HG02763 (cell line): ENCODE data around the gene EAPP.
A peak's percentile ranks its signal among the peaks of the same experiment; 100 is the strongest.
"Not testable (repeated sequence)": the region's sequence is repeated elsewhere in the genome, so short reads cannot be mapped to it uniquely, and the experiment has no call there.

ENCODE experiments used
- ATAC-seq: cut with Tn5 transposase; IDR thresholded peaks from one replicate; pipeline ENCODE4 v1.9.1; 2021; ENCODE audit warnings: mild to moderate bottlenecking, moderate library complexity; ENCODE audit not compliant: unreplicated experiment

EAPP gene, protein sequence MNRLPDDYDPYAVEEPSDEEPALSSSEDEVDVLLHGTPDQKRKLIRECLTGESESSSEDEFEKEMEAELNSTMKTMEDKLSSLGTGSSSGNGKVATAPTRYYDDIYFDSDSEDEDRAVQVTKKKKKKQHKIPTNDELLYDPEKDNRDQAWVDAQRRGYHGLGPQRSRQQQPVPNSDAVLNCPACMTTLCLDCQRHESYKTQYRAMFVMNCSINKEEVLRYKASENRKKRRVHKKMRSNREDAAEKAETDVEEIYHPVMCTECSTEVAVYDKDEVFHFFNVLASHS

DNA sequence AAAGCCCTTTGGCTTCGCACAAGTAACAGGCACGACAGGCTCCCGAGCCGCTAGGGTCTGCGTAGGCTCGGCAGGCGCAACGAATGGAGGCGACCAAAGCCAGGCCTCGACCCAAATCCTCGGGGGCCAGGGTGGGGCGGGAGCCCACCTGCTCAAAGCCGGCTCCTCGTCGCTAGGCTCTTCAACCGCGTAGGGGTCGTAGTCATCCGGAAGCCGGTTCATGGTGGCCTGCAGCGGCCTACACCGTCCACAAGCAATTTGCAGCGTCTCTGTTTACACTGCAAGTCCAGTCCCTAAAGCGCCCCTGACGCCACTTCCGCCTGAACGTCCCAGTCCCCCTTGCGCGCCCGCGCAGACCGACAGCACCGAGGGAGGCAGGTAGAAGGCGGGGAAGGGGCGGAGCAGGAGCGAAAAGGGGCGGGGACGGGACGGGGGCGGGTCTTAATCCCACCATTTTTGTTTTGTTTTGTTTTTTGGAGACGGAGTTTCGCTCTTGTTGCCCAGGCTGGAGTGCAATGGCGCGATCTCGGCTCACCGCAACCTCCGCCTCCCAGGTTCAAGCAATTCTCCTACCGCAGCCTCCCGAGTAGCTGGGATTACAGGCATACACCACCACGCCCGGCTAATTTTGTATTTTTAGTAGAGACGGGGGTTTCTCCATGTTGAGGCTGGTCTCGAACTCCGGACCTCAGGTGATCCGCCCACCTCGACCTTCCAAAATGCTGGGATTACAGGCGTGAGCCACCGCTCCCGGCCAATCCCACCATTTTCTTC is at the start of gene EAPP:
TSS of gene EAPP (minus strand) at position 295 of the 774 bp plus-strand sequence. CDS start at position 222, 73 bp downstream.
- ATAC-seq = peak; percentile 99

DNA sequence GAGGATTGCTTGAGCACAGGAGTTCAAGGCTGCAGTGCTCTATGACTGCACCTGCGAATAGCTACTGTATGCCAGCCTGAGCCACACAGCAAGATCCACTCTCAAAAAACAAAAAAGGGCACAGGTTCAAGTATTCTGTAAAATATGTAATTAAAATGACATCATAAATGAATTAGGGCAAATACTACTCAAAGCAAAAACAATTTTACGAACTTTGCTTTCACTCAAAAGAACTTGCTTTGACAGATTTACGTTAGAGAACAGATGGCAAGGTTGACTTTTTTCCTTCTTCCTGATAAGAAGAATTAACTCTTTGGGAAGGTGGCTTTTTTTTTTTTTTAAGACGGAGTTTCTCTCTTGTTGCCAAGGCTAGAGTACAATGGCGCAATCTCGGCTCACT is 44.0 kb upstream of the EAPP start:
- no peak for ATAC-seq

DNA sequence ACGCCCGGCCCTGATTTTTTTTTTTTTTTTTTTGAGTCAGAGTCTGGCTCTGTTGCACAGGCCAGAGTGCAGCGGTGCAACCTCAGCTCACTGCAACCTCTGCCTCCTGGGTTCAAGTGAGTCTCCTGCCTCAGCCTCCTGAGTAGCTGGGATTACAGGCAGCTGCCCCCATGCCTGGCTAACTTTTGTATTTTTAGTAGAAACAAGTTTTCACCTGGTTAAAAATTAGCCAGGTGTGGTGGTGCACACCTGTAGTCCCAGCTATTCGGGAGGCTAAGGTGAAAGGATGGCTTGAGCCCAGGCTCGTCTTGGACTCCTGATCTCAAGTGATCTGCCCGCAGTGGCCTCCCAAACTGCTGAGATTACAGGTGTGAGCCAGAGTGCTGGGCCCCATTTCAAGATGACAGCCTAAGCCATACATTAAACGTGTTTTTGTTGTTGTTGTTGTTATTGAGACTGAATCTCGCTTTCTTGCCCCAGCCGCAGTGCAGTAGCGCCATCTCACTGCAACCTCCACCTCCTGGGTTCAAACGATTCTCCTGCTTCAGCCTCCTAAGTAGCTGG is 42.7 kb upstream of the EAPP start:
- ATAC-seq = no peak

DNA sequence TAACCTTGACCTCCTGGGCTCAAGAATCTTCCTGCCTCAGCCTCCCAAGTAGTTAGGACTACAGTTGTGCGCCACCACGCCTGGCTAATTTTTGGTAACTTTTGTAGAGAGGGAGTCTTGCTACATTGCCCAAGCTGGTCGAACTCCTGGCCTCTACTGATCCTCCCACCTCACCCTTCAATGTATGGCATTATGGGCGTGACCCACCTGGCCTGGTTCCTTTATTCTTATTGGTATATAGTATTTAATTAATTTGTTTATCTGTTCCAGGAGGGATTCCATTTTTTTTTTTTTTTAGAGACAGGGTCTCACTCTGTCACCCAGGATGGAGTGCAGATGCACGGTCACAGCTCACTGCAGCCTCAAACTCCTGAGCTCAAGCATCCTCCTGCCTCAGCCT is 40.9 kb upstream of the EAPP start:
- ATAC-seq = no peak

DNA sequence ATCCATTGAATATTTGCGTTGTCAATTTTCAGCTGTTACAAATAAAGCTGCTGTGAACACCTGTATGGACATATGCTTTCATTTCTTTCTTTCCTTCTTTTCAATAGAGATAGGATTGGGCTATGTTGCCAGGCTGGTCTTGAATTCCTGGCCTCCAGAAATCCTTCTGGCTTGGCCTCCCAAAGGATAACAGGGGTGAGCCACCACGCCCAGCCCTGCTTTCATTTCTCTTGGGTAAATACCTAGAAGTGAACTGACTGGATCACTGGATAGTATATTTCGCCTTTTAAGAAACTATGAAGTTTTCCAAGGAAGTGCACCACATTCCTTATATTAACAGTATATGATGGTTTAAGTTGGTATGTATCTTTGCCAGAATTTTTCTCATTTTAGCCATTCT is 32.3 kb upstream of the EAPP start:
- no peak for ATAC-seq

DNA sequence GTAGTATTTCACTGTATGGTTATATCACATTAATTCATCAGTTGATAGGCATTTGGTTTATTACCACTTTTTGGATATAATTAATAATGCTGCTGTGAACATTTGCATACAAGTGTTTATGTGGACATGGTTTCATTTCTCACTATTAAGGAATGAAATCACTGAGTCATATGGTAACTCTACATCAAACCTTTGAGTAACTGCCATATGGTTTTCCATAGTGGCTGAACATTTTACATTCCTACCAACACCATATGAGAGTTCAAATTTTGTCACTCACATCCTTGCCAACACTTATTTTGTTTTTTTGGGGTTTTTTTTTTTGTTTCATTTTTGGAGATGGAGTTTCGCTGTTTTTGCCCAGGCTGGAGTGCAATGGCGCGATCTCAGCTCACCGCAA is 30.2 kb upstream of the EAPP start:
- no peak for ATAC-seq

DNA sequence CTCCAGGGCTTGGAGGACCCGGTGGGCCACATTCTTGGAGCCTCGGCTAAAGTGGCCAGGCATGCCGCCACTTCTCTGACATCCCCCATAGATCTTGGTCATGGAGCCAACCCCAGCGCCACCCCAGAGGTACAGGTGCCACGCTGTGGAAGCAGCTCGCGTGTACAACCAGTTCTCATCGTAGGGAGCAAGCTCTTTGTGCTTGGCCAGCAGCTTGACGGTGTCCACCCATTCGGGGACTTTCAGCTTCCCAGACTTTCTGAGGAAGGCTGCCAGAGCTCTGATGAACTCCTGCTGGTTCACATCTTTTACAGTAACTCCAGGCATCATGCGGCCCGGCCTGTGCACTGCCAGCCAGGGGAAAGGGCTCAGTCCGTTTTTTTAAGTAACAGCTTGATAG is 29.3 kb upstream of the EAPP start:
- ATAC-seq = no peak

DNA sequence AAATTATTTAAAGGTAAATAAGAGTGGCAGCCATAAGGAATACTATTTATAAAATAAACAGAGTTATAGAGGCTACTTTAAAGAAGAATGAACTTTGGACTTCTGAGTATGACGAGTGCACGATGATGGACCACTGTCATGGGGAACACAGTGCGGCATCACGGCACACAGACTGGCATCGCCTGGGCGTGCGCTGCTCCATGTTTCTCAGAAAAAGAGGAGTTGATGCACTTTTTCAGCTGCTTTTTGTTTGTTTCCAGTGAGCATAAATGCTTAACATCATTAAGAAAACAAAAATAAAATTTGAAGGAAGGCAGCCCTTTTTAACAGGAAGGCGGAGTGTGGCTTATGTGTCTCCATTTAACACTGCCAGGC is 23.3 kb upstream of the EAPP start:
- no peak for ATAC-seq

DNA sequence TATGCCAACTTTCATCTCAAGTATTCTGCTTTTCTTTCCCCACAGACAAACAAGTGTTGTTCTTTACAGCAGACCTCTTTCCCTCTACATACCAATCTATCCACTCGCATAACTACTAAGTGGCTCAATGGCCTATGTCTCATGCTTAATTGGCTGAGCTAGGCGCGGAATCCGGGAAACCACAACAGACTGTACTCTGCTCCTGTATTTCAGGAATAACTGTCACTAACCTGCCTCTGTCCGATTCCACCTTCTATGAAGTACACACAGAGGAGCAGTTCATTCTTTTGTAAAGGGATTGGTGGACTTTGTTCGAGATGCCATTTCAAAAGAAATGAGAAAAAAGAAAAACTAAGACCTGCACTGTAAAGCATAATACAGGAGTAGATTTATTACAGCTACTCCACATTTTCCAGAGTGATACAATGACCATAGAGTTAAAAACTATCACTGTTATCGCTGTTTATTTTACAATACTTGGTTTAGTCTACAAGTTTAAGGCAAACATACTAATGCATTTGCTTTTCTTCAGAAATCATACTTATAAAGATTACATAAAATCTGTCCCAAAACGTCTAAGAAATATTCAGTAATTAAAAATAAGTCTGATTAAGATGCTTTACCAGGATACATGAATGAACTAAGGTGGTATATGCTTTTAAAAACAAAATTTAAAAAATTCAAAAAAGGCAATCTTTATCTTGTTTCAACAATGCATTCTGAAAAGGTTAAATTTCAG is 22.7 kb upstream of the EAPP start:
- ATAC-seq = not testable (repeated sequence)

DNA sequence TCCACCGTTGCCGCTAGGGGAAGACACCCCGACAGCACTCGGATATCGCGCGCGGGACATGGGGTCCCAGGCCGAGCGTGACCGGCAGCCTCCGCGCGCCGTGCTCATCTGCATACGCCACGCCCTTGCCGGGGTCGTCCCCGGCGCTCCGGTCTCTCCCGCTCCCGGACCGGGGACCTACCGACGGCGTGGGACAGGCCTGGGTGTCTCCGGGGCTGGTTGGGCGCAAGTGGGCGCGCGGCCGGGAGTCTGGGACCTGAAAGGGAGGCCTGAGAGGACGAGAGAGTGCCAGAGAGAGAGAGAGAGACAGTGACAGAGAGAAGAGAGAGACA is 17.0 kb upstream of the EAPP start:
- ATAC-seq = peak; percentile 58

DNA sequence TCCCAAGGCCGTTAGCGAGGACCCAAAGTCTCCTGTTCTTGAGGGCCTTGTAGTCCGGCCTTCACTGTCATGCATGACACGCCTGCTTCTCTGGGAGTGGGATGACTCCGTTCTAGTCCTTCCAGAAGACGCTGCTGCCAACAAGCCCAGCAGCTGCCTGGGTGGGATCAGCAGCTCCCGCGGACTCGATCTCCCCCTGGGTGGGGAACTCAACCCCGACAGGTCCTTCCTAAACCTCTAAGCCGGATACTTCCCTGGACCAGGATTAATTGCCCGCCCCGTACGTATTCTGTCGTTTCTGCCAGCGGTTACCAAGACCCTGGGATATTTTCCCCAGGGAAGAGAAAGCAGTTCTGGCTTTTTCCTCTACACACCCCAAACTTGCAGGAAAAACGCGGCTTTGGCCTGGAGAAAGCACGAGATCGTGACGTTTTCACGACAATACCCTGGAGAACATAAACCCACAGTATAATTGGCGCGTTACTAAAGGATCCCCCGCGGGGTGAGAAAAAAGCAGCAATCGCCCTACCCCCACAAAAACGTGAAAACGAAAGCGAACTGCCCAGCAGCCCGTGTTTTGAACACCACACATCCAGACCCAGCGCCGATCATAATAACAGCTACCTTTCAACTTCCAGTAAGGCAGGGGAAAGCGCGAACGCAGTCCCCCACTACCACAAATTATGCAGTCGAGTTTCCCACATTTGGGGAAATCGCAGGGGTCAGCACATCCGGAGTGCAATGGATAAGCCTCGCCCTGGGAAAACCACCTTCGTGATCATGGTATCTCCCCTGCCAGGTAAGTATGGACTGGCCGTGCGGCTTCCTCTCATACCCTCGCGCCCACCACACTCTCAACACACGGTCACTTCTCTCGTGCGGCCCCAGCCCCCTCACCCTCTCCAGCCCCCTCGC is 16.3 kb upstream of the EAPP start:
- ATAC-seq = peak; percentile 71

DNA sequence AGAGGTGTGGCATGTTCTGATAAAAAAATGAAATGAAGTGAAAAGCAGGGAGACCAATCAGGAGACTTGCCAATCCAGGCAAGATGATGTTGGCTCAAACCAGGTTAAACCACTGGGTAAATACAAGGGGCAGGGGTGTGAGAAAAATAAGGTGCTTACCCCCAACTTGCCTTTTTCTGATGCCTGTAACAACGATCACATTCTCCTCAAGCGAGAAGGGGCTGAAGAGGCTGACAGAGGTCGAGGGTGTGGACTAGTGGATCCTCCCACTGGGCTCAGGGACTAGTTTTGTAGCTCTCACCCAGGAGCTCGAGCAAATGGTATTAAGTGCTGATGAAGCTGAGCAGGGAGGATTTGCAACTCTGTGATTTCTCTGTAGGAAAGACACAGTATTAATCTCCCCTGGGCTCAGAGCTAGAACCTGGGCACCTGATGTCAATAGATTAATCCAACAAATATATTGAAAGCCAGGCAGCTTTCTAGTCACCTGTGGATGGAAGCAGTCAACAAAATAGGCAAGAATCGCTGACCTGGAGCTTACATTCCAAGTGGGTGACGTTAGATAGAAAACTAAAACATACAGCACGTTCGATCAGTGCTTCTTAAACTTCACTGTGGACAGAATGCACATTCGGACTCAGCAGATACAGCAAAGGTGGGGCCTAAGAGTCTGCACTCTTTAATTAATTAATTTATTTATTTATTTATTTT is 15.2 kb upstream of the EAPP start:
- no peak for ATAC-seq

DNA sequence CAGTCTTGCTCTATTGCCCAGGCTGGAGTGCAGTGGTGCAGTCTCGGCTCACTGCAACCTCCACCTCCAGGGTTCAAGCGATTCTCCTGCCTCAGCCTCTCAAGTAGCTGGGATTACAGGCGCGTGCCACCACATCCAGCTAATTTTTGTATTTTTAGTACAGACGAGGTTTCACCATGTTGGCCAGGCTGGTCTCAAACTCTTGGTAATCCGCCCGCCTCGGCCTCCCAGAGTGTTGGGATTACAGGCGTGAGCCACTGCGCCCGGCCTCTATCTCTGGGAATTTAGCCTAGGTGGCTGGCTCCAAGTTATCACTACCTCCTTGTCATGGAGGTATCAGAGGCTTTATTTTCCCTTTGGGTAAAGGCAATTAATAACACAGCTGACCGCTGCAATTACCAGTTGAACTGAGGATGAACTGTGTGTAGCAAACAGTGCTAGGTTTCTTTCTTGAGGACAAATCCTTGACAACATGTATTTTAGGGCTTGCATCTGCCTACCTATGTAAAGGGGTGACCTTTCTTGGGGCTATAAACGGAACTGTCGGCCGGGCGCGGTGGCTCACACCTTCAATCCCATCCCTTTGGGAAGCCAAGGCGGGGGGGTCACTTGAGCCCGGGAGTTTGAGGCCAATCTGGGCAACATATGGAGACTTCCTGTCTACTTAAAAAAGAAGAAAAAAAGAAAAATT is 9.9 kb upstream of the EAPP start:
- ATAC-seq = not testable (repeated sequence)

DNA sequence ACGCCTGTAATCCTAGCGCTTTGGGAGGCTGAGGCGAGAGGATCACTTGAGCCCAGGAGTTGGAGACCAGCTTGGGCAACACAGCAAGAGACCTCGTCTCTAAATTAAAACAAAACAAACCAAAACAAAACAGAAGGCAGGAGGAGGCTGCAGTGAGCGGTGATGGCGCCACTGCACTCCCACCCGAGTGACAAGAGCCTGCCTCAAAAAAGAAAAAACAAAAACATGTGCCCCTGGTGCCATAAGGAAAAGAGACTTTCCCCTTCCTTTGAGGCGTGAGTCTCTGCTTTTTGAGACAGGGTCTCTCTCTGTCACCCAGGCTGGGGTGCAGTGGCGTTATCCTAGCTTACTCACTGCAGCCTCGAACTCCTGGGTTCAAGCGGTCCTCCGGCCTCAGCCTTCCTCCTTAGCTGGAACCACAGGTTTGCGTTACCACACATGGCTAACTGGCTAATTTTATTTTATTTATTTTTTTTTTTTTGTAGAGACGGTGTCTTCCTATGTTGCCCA is 9.0 kb upstream of the EAPP start:
- ATAC-seq = no peak

DNA sequence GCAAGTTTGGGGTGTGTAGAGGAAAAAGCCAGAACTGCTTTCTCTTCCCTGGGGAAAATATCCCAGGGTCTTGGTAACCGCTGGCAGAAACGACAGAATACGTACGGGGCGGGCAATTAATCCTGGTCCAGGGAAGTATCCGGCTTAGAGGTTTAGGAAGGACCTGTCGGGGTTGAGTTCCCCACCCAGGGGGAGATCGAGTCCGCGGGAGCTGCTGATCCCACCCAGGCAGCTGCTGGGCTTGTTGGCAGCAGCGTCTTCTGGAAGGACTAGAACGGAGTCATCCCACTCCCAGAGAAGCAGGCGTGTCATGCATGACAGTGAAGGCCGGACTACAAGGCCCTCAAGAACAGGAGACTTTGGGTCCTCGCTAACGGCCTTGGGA is 7.6 kb upstream of the EAPP start:
- peak; percentile 37 for ATAC-seq

DNA sequence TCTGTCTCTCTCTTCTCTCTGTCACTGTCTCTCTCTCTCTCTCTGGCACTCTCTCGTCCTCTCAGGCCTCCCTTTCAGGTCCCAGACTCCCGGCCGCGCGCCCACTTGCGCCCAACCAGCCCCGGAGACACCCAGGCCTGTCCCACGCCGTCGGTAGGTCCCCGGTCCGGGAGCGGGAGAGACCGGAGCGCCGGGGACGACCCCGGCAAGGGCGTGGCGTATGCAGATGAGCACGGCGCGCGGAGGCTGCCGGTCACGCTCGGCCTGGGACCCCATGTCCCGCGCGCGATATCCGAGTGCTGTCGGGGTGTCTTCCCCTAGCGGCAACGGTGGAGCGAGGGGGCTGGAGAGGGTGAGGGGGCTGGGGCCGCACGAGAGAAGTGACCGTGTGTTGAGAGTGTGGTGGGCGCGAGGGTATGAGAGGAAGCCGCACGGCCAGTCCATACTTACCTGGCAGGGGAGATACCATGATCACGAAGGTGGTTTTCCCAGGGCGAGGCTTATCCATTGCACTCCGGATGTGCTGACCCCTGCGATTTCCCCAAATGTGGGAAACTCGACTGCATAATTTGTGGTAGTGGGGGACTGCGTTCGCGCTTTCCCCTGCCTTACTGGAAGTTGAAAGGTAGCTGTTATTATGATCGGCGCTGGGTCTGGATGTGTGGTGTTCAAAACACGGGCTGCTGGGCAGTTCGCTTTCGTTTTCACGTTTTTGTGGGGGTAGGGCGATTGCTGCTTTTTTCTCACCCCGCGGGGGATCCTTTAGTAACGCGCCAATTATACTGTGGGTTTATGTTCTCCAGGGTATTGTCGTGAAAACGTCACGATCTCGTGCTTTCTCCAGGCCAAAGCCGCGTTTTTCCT is 7.0 kb upstream of the EAPP start:
- peak; percentile 66 for ATAC-seq

DNA sequence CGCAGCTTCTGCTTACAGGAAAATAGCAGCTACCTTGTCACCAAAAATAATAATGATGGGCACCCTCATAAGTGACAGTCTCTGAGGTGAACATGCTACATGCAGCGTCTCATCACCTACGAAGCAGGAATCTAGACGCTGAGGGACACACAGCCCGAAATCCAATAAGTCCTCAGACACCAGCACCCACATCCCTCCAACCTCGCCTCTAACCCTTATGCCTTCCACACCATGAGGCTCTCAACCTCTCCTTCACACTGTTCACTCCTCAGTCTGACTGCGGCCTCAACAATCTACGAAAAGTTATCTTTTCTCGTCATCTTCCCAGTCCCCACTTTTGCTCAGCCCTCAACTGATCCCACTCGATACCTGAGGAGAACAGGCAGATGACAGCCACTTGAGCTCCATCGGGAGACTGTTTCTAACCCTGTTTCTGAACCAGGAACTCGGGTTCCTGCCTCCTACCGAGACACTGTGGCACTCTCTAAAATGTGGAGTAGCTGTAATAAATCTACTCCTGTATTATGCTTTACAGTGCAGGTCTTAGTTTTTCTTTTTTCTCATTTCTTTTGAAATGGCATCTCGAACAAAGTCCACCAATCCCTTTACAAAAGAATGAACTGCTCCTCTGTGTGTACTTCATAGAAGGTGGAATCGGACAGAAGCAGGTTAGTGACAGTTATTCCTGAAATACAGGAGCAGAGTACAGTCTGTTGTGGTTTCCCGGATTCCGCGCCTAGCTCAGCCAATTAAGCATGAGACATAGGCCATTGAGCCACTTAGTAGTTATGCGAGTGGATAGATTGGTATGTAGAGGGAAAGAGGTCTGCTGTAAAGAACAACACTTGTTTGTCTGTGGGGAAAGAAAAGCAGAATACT is 919 bp upstream of the EAPP start:
- not testable (repeated sequence) for ATAC-seq
